Non-pigmented ciliary epithelial cell (primary cell): ENCODE data around the gene PRKX.
A peak's percentile ranks its signal among the peaks of the same experiment; 100 is the strongest.
"Not testable (repeated sequence)": the region's sequence is repeated elsewhere in the genome, so short reads cannot be mapped to it uniquely, and the experiment has no call there.

ENCODE experiments used
- DNase-seq: peaks from one replicate; pipeline ENCODE4 v3.0.0-alpha.2; 2010; ENCODE audit warnings: low read depth

Gene PRKX

GRCh38 chrX:3653111-3653510, 60.3 kb downstream of the PRKX start:
- DNase-seq: no peak

GRCh38 chrX:3651277-3651676, 62.2 kb downstream of the PRKX start:
- no peak for DNase-seq

GRCh38 chrX:3648084-3648483, 65.4 kb downstream of the PRKX start:
- no peak for DNase-seq

DNA sequence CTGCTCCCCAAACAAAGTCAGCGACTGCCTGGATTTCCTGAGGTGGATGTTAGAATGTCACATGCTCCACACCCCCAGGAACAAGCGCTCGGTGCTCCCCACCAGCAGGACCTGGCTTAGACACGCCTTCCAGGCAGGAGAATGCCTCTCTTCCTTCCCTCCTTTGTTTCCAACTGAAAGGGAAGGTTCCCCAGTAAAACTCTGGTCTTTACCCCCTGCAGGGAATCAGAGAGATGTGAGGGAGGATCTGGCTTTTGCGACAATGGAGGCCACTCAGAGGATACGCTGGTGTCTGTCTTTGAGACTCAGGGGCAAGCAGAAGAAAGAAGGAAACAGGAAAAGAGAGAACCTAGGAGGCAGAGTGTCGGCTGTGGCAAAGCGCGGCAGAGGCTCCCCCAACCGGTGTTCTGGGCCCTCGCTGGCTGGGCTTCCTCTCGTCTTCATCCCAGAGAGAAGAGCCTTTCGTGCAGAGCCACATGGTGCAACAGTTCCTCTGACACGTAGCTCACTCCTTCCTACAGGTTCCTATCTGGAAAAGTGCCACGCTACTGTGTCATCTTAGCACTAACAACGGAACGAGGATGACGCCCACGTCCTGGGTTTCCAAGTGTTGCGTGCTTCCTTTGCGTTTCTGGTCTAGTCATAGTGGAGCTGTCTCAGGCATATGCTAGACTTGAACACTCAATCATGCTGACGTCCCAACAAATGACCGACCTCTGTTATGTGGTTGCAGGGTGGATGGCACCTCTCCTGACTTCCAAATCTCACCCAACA, 73.4 kb downstream of the PRKX start:
- DNase-seq: not testable (repeated sequence)

- no peak for DNase-seq
Observed at GRCh38 chrX:3639236-3639635, 74.2 kb downstream of the PRKX start.

GRCh38 chrX:3638280-3638873, 75.1 kb downstream of the PRKX start:
- DNase-seq: no peak

DNA sequence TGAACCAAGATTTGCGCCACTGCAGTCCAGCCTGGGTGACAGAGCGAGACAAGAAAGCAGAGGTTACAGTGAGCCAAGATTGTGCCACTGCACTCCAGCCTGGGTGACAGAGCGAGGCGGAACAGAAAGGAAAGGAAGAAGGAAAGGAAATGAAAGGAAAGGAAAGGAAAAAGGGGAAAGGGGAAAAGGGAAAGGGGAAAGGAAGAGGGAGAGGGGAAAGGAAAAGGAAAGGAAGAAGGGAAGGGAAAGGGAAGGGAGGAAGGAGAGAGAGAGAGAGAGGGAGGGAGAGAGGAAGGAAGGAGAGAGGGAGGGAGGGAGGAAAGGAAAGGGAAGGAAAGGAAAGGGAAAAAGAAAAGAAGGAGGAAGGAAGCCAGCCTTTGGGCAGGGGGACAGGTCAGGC, 76.6 kb downstream of the PRKX start:
- DNase-seq: no peak

DNA sequence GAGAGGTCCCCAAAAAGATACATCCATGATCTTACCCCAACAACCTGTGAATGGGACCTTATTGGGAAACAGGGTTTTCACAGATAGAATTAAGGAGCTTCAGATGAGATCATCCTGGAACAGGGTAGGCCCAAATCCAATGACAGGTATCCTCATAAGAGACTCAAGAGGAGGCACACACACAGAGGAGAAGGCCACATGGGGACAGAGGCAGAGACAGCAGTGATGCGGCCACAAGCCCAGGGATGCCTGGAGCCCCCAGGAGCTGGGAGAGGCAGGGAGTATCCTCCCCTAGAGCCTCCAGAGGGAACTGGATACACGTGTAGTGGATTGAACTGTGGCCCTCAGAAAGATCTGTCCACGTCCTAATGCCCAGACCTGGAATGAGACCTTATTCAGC, 82.3 kb downstream of the PRKX start:
- DNase-seq: no peak

- no peak for DNase-seq
Observed at GRCh38 chrX:3627594-3627993, 85.9 kb downstream of the PRKX start.

- no peak for DNase-seq
Observed at GRCh38 chrX:3621414-3621813, 92.0 kb downstream of the PRKX start.

DNA sequence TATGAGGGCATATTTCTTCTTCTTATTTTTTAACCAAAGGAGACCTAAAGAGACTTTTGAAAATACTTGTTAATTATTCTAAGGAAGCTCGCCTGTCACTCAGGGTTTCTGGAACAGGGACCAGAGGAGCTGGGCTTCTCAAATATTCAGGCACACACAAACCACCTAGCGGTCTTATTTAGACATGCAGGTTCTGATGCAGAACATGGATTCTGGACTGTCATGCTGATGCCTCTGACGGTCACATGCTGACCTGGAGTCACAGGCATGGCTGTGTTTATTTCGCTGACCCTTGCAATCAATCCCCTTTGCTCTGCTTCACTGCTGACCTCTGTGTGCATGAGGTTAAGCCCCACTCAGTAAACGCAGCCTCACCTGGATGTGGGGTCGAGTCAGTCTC, 101.7 kb downstream of the PRKX start:
- DNase-seq: not testable (repeated sequence)

GRCh38 chrX:3609810-3610209, 103.6 kb downstream of the PRKX start:
- DNase-seq: peak; percentile 60

GRCh38 chrX:3603026-3603661, 110.3 kb downstream of the PRKX start:
- no peak for DNase-seq

DNA sequence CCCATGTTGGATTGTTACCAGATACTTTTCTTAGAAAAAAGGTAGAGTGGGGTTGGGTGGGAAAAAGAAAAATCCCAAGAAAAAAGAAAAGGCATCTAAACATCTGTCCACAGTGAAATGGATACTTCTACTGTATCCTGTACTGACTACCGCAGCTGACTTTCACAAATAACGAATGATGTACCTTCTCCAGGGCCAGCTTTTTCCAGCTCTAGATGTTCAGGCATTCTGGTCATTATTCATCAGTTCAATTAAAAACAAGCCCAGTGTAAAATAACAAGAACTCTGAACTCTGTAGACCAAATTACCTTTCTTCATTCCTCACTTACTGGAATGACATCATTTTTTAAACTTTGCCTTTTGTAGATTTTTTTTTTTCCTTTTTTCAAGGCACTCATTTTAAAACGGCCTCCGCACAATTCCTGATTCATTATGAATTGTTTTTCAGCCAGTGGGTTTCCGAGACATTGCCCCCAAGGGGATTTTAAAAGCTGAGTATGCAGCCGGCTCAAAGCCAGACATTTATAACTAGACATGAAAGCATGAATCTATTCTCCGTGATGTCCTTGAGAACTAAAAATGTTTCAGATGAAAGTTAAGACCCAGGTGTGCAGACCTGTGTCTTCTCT, 113.5 kb downstream of the PRKX start:
- no peak for DNase-seq

DNA sequence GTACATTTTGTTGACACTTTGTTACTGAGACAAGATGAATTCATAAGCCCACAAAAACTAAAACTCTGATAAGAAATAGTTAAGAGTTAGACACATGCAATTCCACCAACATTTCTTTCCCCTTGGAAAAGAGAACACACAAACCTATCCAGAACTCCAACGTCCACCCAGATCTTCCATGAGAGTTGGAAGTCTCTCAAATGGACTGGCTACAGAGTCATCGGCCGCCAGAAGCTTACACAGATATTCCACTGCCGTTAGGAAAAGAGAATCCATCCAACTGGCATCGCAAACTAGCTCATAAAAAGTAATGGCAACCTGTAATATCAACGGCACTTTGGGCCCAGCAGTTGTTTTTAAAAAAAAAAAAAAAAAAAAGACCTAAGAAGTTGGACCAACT, 114.7 kb downstream of the PRKX start:
- no peak for DNase-seq

GRCh38 chrX:3598046-3598605, 115.3 kb downstream of the PRKX start:
- no peak for DNase-seq

GRCh38 chrX:3592184-3592583, 121.3 kb downstream of the PRKX start:
- no peak for DNase-seq

DNA sequence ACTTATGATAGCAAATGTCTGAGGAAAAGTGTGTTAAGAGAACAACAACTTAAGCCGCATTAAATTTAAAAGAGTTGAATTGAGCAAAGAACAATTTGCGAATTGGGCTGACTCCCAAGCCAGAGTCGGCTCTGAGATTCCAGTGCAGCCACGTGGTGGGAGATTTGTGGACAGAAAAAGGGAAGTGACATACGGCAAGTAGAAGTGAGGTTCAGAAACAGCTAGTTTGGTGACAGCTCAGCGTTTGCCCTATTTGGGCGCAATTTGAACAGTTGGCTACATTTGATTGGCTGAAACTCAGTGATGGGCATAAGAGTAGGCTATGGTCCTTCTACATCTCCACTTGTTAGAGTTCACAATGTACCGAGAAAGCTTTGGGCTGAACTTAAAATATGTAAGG, 124.0 kb downstream of the PRKX start:
- no peak for DNase-seq

DNA sequence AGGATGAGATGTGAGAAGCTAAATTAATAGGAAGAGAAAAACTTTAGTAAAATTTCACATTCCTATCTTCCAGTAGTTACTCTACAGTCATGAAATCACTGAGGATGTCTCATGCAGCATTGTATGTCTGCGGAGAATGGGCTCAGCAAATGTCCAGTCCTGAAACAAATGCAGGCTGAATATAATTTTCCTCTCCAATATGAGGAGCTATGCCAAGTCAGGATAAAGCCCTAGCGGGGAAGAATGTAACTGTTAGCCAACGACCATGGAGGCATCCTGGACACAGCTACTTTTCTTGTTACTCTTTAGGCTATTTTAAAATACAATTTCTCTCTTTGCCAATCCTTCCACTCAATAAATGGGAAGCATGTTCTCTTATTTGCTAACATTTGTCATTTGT, 127.7 kb downstream of the PRKX start:
- no peak for DNase-seq

DNA sequence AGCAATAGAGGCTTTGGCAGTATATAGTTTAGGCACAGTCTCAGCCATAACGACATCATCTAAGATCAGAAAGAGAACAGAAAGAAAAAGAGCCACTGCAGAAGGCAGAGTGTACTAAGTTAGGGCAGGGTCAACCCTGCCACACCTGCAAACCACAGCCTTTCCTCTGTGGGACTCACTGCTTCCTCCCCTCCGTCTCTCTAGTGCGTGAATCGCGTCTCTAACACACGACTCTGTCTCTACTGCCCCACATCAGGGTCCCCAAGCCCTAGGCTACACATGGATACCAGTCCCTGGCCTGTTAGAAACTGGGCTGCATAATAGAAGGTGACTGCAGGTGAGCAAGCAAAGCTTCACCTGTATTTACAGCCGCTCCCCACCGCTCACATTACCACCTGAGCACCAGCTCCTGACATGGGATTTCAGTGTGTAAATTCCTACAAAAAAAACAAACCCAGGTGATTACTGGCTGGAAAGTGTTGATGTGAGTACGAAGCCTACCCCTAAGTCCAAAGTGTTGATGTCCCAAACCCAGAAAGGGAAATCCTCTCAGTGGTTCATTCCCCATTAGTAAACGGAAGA, 128.9 kb downstream of the PRKX start:
- DNase-seq: no peak

- no peak for DNase-seq
Observed at GRCh38 chrX:3582451-3582850, 131.0 kb downstream of the PRKX start.

- no peak for DNase-seq
Observed at GRCh38 chrX:3581609-3582108, 131.8 kb downstream of the PRKX start.
